B cell (primary cell): ENCODE measurements around the gene FMNL1. TPM values are rescaled to one million over a fixed set of nuclear protein-coding genes. Genes with fewer than 3 reads are reported as not detected.

Experiments
- ATAC-seq: fragments of 200-7000 bp; cut with Tn5 transposase; one replicate; pipeline ENCODE4 v1.10.0; 2021; ENCODE audit warnings: low read depth, mild to moderate bottlenecking, moderate number of reproducible peaks, moderate library complexity
- CTCF ChIA-PET: fragments of 350-600 bp; sonication (Branson Sonifier 250); formaldehyde crosslinking; loops from one replicate; lab custom pipeline; 2021; ENCODE audit warnings: antibody characterized with exemption, inconsistent platforms; lab: Charles Lee
- POLR2A ChIA-PET: fragments of 350-600 bp; sonication (Branson Sonifier 250); formaldehyde crosslinking; loops from one replicate; lab custom pipeline; 2021; ENCODE audit warnings: antibody characterized with exemption; lab: Charles Lee
- DNase-seq: peaks from one replicate; pipeline ENCODE4 v3.0.0; 2013
- H2AFZ ChIP-seq: 2 replicates; pipeline ENCODE4 v1.6.1; 2012; ENCODE audit warnings: mild to moderate bottlenecking, low read depth, low read length; ENCODE audit not compliant: insufficient read depth, poor library complexity, severe bottlenecking
- H3K27ac ChIP-seq, 2 donors: 1 replicate in 1 of 2; 2 replicates in 1 of 2; pipeline ENCODE4 v1.5.1; 2012 to 2013; ENCODE audit warnings: low read length in 2 of 2, mild to moderate bottlenecking in 2 of 2, moderate library complexity in 1 of 2
- H3K27me3 ChIP-seq, 4 experiments: fragments of 200-600 bp in 1 of 4; sonication (generic) in 1 of 4; replicated peaks in 1 of 4; 1 replicate in 2 of 4; 2 replicates in 2 of 4; pipeline versions ENCODE4 v1.6.1 to v1.7.0; 2013 to 2016; ENCODE audit warnings: low read length in 3 of 4, mild to moderate bottlenecking in 2 of 4, mixed read lengths in 1 of 4, moderate library complexity in 1 of 4; ENCODE audit not compliant: insufficient read depth in 4 of 4, control insufficient read depth in 3 of 4; ENCODE audit errors: control extremely low read depth in 1 of 4
- H3K36me3 ChIP-seq, 2 experiments: replicated peaks in 1 of 2; 1 replicate in 1 of 2; 2 replicates in 1 of 2; pipeline versions ENCODE4 v1.6.1 to v1.7.1; 2013; ENCODE audit warnings: low read length in 1 of 2; ENCODE audit not compliant: insufficient read depth in 2 of 2, control insufficient read depth in 1 of 2; ENCODE audit errors: control extremely low read depth in 1 of 2, extremely low read depth in 1 of 2
- H3K4me1 ChIP-seq, 2 donors: fragments of 200-600 bp in 1 of 2; sonication (generic) in 1 of 2; 1 replicate in 1 of 2; 2 replicates in 1 of 2; pipeline versions ENCODE4 v1.5.1 to v1.6.1; 2013 to 2017; ENCODE audit warnings: low read length in 2 of 2; ENCODE audit not compliant: control insufficient read depth in 2 of 2, insufficient read depth in 2 of 2
- H3K4me2 ChIP-seq: replicated peaks from 2 replicates; pipeline ENCODE3; 2012; ENCODE audit warnings: mild to moderate bottlenecking, low read depth, low read length; ENCODE audit not compliant: poor library complexity, severe bottlenecking
- H3K4me3 ChIP-seq, 5 experiments: fragments of 200-600 bp in 1 of 5; sonication (generic) in 1 of 5; 1 replicate in 3 of 5; 2 replicates in 2 of 5; pipeline versions ENCODE4 v1.5.1 to v1.7.0; 2011 to 2016; ENCODE audit warnings: low read length in 4 of 5, mild to moderate bottlenecking in 4 of 5, low read depth in 2 of 5, control low read depth in 1 of 5, moderate library complexity in 1 of 5; ENCODE audit not compliant: insufficient read depth in 1 of 5; ENCODE audit errors: control extremely low read depth in 1 of 5, extremely low read depth in 1 of 5
- H3K79me2 ChIP-seq: fragments of 200-600 bp; sonication (generic); one replicate; pipeline ENCODE4 v1.6.0; 2016; ENCODE audit warnings: low read length; ENCODE audit not compliant: control insufficient read depth, insufficient read depth
- H3K9ac ChIP-seq: fragments of 200-600 bp; sonication (generic); 2 replicates; pipeline ENCODE4 v1.6.1; 2017; ENCODE audit warnings: mild to moderate bottlenecking, low read length, moderate library complexity
- H3K9me3 ChIP-seq, 3 donors: one replicate each; pipeline versions ENCODE4 v1.6.1 to v1.7.1; 2013; ENCODE audit warnings: low read length in 2 of 3; ENCODE audit not compliant: control insufficient read depth in 2 of 3, insufficient read depth in 1 of 3; ENCODE audit errors: control extremely low read depth in 1 of 3
- H4K20me1 ChIP-seq: 2 replicates; pipeline ENCODE4 v1.6.0; 2012; ENCODE audit warnings: mild to moderate bottlenecking, low read length; ENCODE audit not compliant: insufficient read depth, control insufficient read depth, poor library complexity, severe bottlenecking
- H3K27ac Mint-ChIP-seq: one replicate; pipeline ENCODE4 v1.8.0; 2021; ENCODE audit warnings: mixed read lengths
- H3K27me3 Mint-ChIP-seq: one replicate; pipeline ENCODE4 v1.8.0; 2021; ENCODE audit warnings: mixed read lengths
- H3K4me1 Mint-ChIP-seq: one replicate; pipeline ENCODE4 v1.8.0; 2021; ENCODE audit warnings: mixed read lengths
- H3K4me3 Mint-ChIP-seq: one replicate; pipeline ENCODE4 v1.8.0; 2021; ENCODE audit warnings: mixed read lengths
- H3K9me3 Mint-ChIP-seq: one replicate; pipeline ENCODE4 v1.8.0; 2022; ENCODE audit warnings: mixed read lengths; ENCODE audit not compliant: insufficient read depth
- CTCF ChIP-seq: fragments of 200-600 bp; IDR thresholded peaks from one replicate; pipeline ENCODE4 v1.8.0; 2022; ENCODE audit warnings: antibody characterized with exemption, mild to moderate bottlenecking
- EZH2 ChIP-seq: IDR thresholded peaks from 2 replicates; pipeline ENCODE4 v1.6.1; 2012; ENCODE audit warnings: borderline replicate concordance, low read depth, mild to moderate bottlenecking, moderate library complexity, low read length; ENCODE audit not compliant: insufficient read depth, poor library complexity, severe bottlenecking
- WGBS: methylation state at CpG from one replicate; pipeline ENCODE4 v1.1.5; 2013; ENCODE audit warnings: missing lambda C conversion rate; ENCODE audit not compliant: insufficient coverage; 5-methylcytosine and 5-hydroxymethylcytosine counted together
- intact Hi-C: fragments of 100-400 bp; cut with micrococcal nuclease; formaldehyde crosslinking; loops from one replicate; pipeline ENCODE4 v1.10.0; 2022
- polyA plus RNA-seq: library from polyadenylated mRNA; depleted of rRNA; stranded (reverse); fragments of >200 nt; gene quantifications from 2 replicates; pipeline ENCODE4 v1.2.3, GENCODE V29; 2012
- total RNA-seq, 2 donors: library from RNA; stranded (reverse); fragments of 120-200 nt in 1 of 2; gene quantifications; 1 replicate in 1 of 2; 2 replicates in 1 of 2; pipeline versions ENCODE4 v1.2.3 to v1.2.4, GENCODE V29; 2013 to 2022

Gene FMNL1
- total and polyA plus RNA-seq, 2 donors (not counting 1 experiment from before 2014, with no cell fraction given): 386 to 663 TPM

- H3K4me2 ChIP-seq: no peak overlapping the region
- ChIA-PET POLR2A (interaction anchor here (2.2 kb wide), 1 partner anchor 14 kb away, joined by 7 read pairs; no protein-coding TSS in a partner anchor), CTCF (interaction anchor here (1.1 to 24.6 kb wide), 4 partner anchors 9 to 142 kb away, joined by 3 to 737 read pairs (median 6); partner anchors contain the start of gene FMNL1)
- H3K9me3 Mint-ChIP-seq: no peaks in the 10 kb centered on the region
- no peaks in the 10 kb centered on the region for H3K27me3 ChIP-seq
- no peak overlapping the region for H3K9ac ChIP-seq
- no peak overlapping the region for H3K27ac ChIP-seq
- H3K4me1 Mint-ChIP-seq: peaks cover 24% of the 10 kb centered on the region
- DNase-seq (no peak), ATAC-seq (no peak)
- H3K4me3 ChIP-seq: no peak overlapping the region
- no peaks in the 10 kb centered on the region for H3K9me3 ChIP-seq
- H3K27me3 Mint-ChIP-seq: no peaks in the 10 kb centered on the region
- H3K4me1 ChIP-seq: peaks cover 16% of the 10 kb centered on the region in 2 donors
- TF ChIP-seq EZH2 (no peak), CTCF (no peak)
- H3K36me3 ChIP-seq: peaks cover 0 to 80% of the 10 kb centered on the region in 2 experiments
- H3K4me3 Mint-ChIP-seq: no peak overlapping the region
- no peak overlapping the region for H3K27ac Mint-ChIP-seq
- 96% methylated on average over 12 of the region's 18 CpGs for WGBS
- peaks cover 83% of the 10 kb centered on the region for H4K20me1 ChIP-seq
- H3K79me2 ChIP-seq: peaks cover 25% of the 10 kb centered on the region
- intact Hi-C loops: no loop called here
- no peak overlapping the region for H2AFZ ChIP-seq
Observed at GRCh38 chr17:45243750-45244149, 22.1 kb downstream of the FMNL1 start.
